ENCODE results near the gene PTPRK.

PTPRK gene

GRCh38 chr6:128526152-128526914 is 5.9 kb upstream of the PTPRK start:
- H3K27ac ChIP-seq = no peak overlapping the region
- TF ChIP-seq CTCF (conservative IDR thresholded peaks at IDR 0.05) = no peak

- H3K27ac ChIP-seq = no peak overlapping the region
- no peak for TF ChIP-seq CTCF (conservative IDR thresholded peaks at IDR 0.05)
Observed at GRCh38 chr6:128525406-128525805, 5.0 kb upstream of the PTPRK start.

GRCh38 chr6:128521282-128521632 is 858 bp upstream of the PTPRK start:
- peak overlapping the region; percentile 90 for H3K27ac ChIP-seq
- no peak for TF ChIP-seq CTCF (conservative IDR thresholded peaks at IDR 0.05)

- peak overlapping the region; percentile 90 for H3K27ac ChIP-seq
- TF ChIP-seq CTCF (conservative IDR thresholded peaks at IDR 0.05) = no peak
Observed at GRCh38 chr6:128519931-128520435, 416 bp downstream of the PTPRK start.

GRCh38 chr6:128519132-128519930 is 1.1 kb downstream of the PTPRK start:
- peak; percentile 53 for TF ChIP-seq CTCF (conservative IDR thresholded peaks at IDR 0.05)
- peak overlapping the region; percentile 90 for H3K27ac ChIP-seq

- peak overlapping the region; percentile 90 for H3K27ac ChIP-seq
- no peak for TF ChIP-seq CTCF (conservative IDR thresholded peaks at IDR 0.05)
Observed at GRCh38 chr6:128518434-128519131, 1.8 kb downstream of the PTPRK start.

GRCh38 chr6:128517124-128517523 is 3.3 kb downstream of the PTPRK start:
- no peak for TF ChIP-seq CTCF (conservative IDR thresholded peaks at IDR 0.05)
- H3K27ac ChIP-seq = no peak overlapping the region

Measured in VCaP (cell line).